CD4-positive, CD25-positive, alpha-beta regulatory T cell (primary cell): ENCODE data around the gene AAMDC. TPM values are rescaled to one million over a fixed set of nuclear protein-coding genes. Genes with fewer than 3 reads are reported as not detected.

Source experiments
- ATAC-seq, 2 donors: fragments of 150-1000 bp; cut with Tn5 transposase; one replicate each; pipeline ENCODE4 v1.10.0; 2021; ENCODE audit warnings: low read depth in 2 of 2, moderate number of reproducible peaks in 2 of 2, moderate library complexity in 1 of 2
- DNase-seq, 3 donors: peaks; one replicate each; pipeline versions ENCODE4 v3.0.0 to v3.0.0-alpha.2; 2012 to 2022; ENCODE audit warnings: mixed read lengths in 1 of 3
- H3K27ac ChIP-seq: one replicate; pipeline ENCODE4 v1.7.0; 2013; ENCODE audit warnings: mild to moderate bottlenecking, low read length; ENCODE audit not compliant: insufficient read depth, poor library complexity, severe bottlenecking
- H3K27me3 ChIP-seq: one replicate; pipeline ENCODE4 v1.7.0; 2013; ENCODE audit warnings: low read length; ENCODE audit not compliant: control insufficient read depth, insufficient read depth
- H3K36me3 ChIP-seq: one replicate; pipeline ENCODE4 v1.7.0; 2013; ENCODE audit warnings: mild to moderate bottlenecking, low read length, moderate library complexity; ENCODE audit not compliant: control insufficient read depth, insufficient read depth
- H3K4me1 ChIP-seq: 2 replicates; pipeline ENCODE4 v1.7.0; 2013; ENCODE audit warnings: mild to moderate bottlenecking, low read length; ENCODE audit not compliant: insufficient read depth, control insufficient read depth, poor library complexity, severe bottlenecking
- H3K4me3 ChIP-seq: one replicate; pipeline ENCODE4 v1.7.0; 2013; ENCODE audit warnings: low read depth, mild to moderate bottlenecking, low read length, moderate library complexity
- H3K9me3 ChIP-seq, 2 experiments: 1 replicate in 1 of 2; 2 replicates in 1 of 2; pipeline ENCODE4 v1.7.0; 2013; ENCODE audit warnings: low read length in 2 of 2, mild to moderate bottlenecking in 1 of 2, moderate library complexity in 1 of 2; ENCODE audit not compliant: control insufficient read depth in 2 of 2
- H3K27ac Mint-ChIP-seq, 3 donors: one replicate each; pipeline ENCODE4 v1.8.0; 2020 to 2022; ENCODE audit warnings: mild to moderate bottlenecking in 3 of 3, mixed read lengths in 3 of 3, moderate library complexity in 2 of 3
- H3K27me3 Mint-ChIP-seq: one replicate; pipeline ENCODE4 v1.8.0; 2022; ENCODE audit warnings: mild to moderate bottlenecking, mixed read lengths
- H3K36me3 Mint-ChIP-seq: one replicate; pipeline ENCODE4 v1.8.0; 2020; ENCODE audit warnings: mixed read lengths
- H3K4me1 Mint-ChIP-seq, 4 donors: one replicate each; pipeline ENCODE4 v1.8.0; 2020 to 2022; ENCODE audit warnings: mixed read lengths in 4 of 4, mild to moderate bottlenecking in 1 of 4
- H3K4me3 Mint-ChIP-seq, 4 donors: one replicate each; pipeline ENCODE4 v1.8.0; 2020 to 2022; ENCODE audit warnings: mild to moderate bottlenecking in 4 of 4, mixed read lengths in 4 of 4, moderate library complexity in 3 of 4
- H3K9me3 Mint-ChIP-seq, 7 donors: one replicate each; pipeline ENCODE4 v1.8.0; 2020 to 2022; ENCODE audit warnings: mixed read lengths in 7 of 7, mild to moderate bottlenecking in 3 of 7, moderate library complexity in 2 of 7
- polyA plus RNA-seq, 4 donors: library from polyadenylated mRNA; unstranded; fragments of 300-500 nt; fragmentation: Illumina TruSeq; gene quantifications; one replicate each; pipeline ENCODE4 v1.2.3, GENCODE V29; 2021
- total RNA-seq: library from RNA; stranded (reverse); gene quantifications from one replicate; pipeline ENCODE4 v1.2.3, GENCODE V29; 2022

AAMDC gene
- total and polyA plus RNA-seq, 5 donors from 2014 or later = 4.8 to 60.9 (median 29.3) TPM

DNA sequence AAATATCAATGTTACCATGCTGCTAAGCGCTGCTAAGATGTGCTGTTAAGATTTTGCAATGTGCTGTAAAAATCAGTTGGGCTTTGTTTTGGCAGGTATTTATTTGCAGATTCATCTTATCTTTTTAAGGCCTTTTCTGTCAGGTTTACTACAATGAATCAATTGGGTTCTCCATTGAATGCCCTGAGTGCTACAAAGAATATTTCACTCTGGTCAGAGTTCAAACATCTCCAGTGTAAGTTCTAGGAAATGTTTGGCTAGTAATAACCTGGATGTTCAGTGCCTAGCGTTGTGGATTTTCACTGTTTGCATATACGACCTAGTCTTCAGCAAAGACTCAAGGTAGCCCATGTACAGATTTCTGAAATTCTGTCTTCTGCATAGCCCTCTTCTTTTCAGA is 36.4 kb upstream of the AAMDC start:
- Mint-ChIP-seq H3K27me3 (no peaks in the 10 kb centered on the region), H3K36me3 (peaks cover 4% of the 10 kb centered on the region), H3K4me1 (peaks cover 35 to 78% (median 39%) of the 10 kb centered on the region in 4 donors), H3K4me3 (no peak overlapping the region), H3K9me3 (no peaks in the 10 kb centered on the region), H3K27ac (peak overlapping the region in 1 of 3 donors; percentile 46)
- ATAC-seq = no peak
- DNase-seq = no peak
- Histone ChIP-seq H3K27me3 (no peaks in the 10 kb centered on the region), H3K27ac (no peak overlapping the region), H3K9me3 (no peaks in the 10 kb centered on the region), H3K4me1 (peaks cover 24% of the 10 kb centered on the region), H3K36me3 (no peaks in the 10 kb centered on the region), H3K4me3 (no peak overlapping the region)

DNA sequence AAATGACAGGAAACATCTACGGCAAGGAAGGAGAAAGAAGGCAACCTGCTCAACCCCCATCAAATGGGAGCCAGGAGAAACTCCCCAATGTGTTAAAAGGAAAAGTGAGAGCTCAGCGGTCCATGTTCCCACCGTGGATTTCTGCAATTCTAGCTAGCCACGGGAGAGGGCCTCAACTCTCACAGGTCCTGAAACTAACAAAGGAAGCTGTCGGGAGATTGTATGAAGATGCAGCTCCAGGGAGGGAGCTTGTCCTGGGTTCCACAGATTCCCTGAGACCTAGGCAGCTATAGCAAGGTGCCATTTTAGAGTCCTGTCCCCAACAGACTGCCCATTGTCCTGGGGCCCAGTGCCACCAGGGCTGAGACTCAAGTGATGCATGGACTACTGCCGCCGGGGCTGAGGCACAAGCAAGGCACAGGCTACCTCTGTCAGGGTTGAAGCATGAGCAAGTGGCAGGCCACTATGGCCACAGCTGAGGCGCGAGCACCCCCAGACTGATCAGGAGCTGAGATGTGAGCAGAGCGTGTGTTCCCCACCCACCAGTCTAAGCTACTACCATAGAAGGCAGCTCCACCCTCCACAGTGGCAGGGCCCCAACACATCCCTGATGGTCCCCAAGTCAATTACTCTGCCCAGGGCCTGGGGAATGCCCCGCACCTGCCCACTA is 31.7 kb upstream of the AAMDC start:
- Histone ChIP-seq H3K27ac (no peak overlapping the region), H3K4me3 (no peak overlapping the region), H3K9me3 (no peaks in the 10 kb centered on the region), H3K4me1 (peaks cover 24% of the 10 kb centered on the region), H3K27me3 (no peaks in the 10 kb centered on the region), H3K36me3 (peaks cover 10% of the 10 kb centered on the region)
- H3K36me3 Mint-ChIP-seq = peaks cover 35% of the 10 kb centered on the region
- peak overlapping the region in 2 of 3 donors; percentile 32 to 85 for H3K27ac Mint-ChIP-seq
- peak overlapping the region in 3 of 4 donors; percentile 3 to 55 (median 52) for H3K4me3 Mint-ChIP-seq
- no peaks in the 10 kb centered on the region for H3K27me3 Mint-ChIP-seq
- peaks cover 44 to 88% (median 58%) of the 10 kb centered on the region in 4 donors for H3K4me1 Mint-ChIP-seq
- ATAC-seq (no peak), DNase-seq (no peak)
- H3K9me3 Mint-ChIP-seq = peaks cover 0 to 4% (median 2%) of the 10 kb centered on the region in 7 donors

DNA sequence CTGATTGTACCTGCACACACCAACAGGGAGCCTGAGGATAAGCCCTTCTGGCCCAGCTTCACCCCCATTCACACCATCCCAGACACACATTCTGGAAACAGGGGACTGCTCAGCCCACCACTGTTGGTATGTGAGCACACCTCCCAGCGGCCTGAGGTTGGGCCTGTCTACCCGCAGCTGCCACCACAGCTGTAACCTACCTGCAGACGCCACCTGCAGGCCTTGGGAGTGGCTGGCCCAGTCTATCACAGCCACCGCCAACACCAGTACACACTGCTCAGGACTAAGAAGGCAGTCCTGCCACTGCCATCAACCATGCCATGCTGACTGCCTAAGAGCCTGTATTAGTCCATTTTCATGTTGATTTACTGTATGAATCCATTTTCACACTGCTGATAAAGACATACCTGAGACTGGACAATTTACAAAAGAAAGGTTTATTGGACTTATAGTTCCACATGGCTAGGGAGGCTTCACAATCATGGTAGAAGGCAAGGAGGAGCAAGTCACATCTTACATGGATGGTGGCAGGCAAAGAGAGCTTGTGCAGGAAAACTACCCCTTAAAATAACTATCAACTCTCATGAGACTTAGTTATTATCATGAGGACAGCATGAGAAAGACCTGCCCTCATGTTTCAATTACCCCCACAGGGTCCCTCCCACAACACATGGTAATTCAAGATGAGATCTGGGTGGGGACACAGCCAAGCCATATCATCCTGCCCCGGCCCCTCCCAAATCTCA is 31.0 kb upstream of the AAMDC start:
- Mint-ChIP-seq H3K9me3 (peaks cover 0 to 4% (median 2%) of the 10 kb centered on the region in 7 donors), H3K27ac (peak overlapping the region in 1 of 3 donors; percentile 10), H3K36me3 (peaks cover 35% of the 10 kb centered on the region), H3K4me3 (no peak overlapping the region), H3K4me1 (peaks cover 51 to 87% (median 60%) of the 10 kb centered on the region in 4 donors), H3K27me3 (no peaks in the 10 kb centered on the region)
- Histone ChIP-seq H3K36me3 (peaks cover 10% of the 10 kb centered on the region), H3K4me1 (peaks cover 25% of the 10 kb centered on the region), H3K9me3 (no peaks in the 10 kb centered on the region), H3K27me3 (no peaks in the 10 kb centered on the region), H3K27ac (no peak overlapping the region), H3K4me3 (no peak overlapping the region)
- ATAC-seq (no peak), DNase-seq (no peak)

DNA sequence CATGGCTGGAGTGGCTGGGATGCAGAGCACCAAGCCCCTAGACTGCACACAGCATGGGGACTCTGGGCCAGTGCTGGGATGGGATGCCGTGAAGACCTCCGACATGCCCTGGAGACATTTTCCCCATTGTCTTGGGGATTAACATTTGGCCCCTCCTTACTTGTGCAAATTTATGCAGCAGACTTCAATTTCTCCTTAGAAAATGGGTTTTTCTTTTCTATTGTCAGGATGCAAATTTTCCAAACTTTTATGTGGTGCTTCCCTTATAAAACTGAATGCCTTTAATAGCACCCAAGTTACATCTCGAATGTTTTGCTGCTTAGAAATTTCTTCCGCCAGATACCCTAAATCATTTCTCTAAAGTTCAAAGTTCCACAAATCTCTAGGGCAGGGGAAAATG is 29.6 kb upstream of the AAMDC start:
- Mint-ChIP-seq H3K4me1 (peaks cover 59 to 91% (median 69%) of the 10 kb centered on the region in 4 donors), H3K27me3 (no peaks in the 10 kb centered on the region), H3K9me3 (peaks cover 0 to 4% (median 2%) of the 10 kb centered on the region in 7 donors), H3K4me3 (no peak overlapping the region), H3K27ac (no peak overlapping the region), H3K36me3 (peaks cover 35% of the 10 kb centered on the region)
- Histone ChIP-seq H3K27me3 (no peaks in the 10 kb centered on the region), H3K27ac (no peak overlapping the region), H3K9me3 (no peaks in the 10 kb centered on the region), H3K36me3 (peaks cover 10% of the 10 kb centered on the region), H3K4me3 (no peak overlapping the region), H3K4me1 (peaks cover 35% of the 10 kb centered on the region)
- DNase-seq = no peak
- no peak for ATAC-seq

DNA sequence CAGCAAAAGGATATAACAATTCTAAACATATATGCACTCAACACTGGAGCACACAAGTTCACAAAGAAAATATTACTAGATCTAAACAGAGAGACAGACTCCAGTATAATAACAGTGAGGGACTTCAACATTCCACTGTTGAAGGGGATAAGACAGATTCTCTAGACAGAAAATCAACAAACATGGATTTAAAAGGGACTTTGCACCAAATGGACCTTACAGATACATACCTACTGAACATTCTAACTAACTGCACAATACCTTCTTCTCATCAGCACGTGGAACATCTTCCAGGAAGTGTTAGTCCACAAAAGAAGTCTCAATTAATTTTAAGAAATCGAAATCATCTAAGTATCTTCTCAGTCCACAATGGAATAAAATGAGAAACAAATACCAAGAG is 27.0 kb upstream of the AAMDC start:
- H3K27me3 Mint-ChIP-seq = no peaks in the 10 kb centered on the region
- H3K27ac Mint-ChIP-seq = peak overlapping the region in 1 of 3 donors; percentile 13
- Histone ChIP-seq H3K27me3 (no peaks in the 10 kb centered on the region), H3K4me3 (no peak overlapping the region), H3K4me1 (peaks cover 17% of the 10 kb centered on the region), H3K9me3 (no peaks in the 10 kb centered on the region), H3K36me3 (peaks cover 10% of the 10 kb centered on the region), H3K27ac (no peak overlapping the region)
- H3K36me3 Mint-ChIP-seq = peaks cover 39% of the 10 kb centered on the region
- H3K4me3 Mint-ChIP-seq = no peak overlapping the region
- H3K9me3 Mint-ChIP-seq = peaks cover 0 to 6% (median 2%) of the 10 kb centered on the region in 7 donors
- DNase-seq = no peak
- ATAC-seq = no peak
- peaks cover 50 to 90% (median 67%) of the 10 kb centered on the region in 4 donors for H3K4me1 Mint-ChIP-seq

DNA sequence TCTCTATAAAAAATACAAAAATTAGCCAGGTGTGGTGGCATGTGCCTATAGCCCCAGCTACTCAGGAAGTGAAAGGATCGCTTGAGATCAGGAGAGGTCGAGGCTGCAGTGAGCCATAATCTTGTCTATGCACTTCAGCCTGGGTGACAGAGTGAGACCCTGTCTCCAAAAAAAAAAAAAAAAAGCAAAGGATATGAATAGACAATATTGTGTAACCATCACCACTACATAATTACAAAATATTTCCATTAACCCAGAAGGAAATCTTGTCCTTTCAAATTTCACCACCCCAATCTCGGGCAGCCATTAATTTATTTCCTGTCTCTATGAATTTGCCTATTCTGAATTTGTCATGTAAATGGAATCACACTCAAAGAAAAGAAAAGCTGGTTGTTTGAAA is 21.6 kb upstream of the AAMDC start:
- Histone ChIP-seq H3K4me3 (no peak overlapping the region), H3K4me1 (peaks cover 21% of the 10 kb centered on the region), H3K9me3 (no peaks in the 10 kb centered on the region), H3K36me3 (peaks cover 3% of the 10 kb centered on the region), H3K27me3 (no peaks in the 10 kb centered on the region), H3K27ac (no peak overlapping the region)
- no peak for DNase-seq
- Mint-ChIP-seq H3K9me3 (peaks cover 0 to 2% (median 0%) of the 10 kb centered on the region in 7 donors), H3K36me3 (peaks cover 12% of the 10 kb centered on the region), H3K27me3 (no peaks in the 10 kb centered on the region), H3K27ac (peak overlapping the region in 1 of 3 donors; percentile 69), H3K4me3 (no peak overlapping the region), H3K4me1 (peaks cover 33 to 86% (median 60%) of the 10 kb centered on the region in 4 donors)
- ATAC-seq = no peak

DNA sequence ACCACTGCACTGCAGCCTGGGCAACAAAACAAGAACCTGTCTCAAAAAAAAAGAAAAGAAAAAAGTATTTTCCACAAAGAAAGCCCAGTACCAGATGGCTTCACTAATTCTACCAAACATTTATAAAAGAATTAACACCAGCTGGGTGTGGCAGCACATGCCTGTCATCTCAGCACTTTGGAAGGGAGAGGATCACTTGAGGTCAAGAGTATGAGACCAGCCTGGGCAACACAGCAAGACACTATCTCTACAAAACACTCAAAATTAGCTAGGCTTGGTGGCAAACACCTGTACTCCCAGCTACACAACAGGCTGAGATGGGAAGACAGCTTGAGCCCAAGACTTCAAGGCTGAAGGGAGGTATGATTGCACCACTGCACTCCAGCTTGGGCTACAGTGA is 20.5 kb upstream of the AAMDC start:
- Histone ChIP-seq H3K36me3 (peaks cover 3% of the 10 kb centered on the region), H3K4me3 (no peak overlapping the region), H3K27ac (no peak overlapping the region), H3K9me3 (no peaks in the 10 kb centered on the region), H3K4me1 (peaks cover 20% of the 10 kb centered on the region), H3K27me3 (no peaks in the 10 kb centered on the region)
- Mint-ChIP-seq H3K27me3 (no peaks in the 10 kb centered on the region), H3K4me1 (peaks cover 24 to 81% (median 51%) of the 10 kb centered on the region in 4 donors), H3K4me3 (no peak overlapping the region), H3K9me3 (peaks cover 0 to 2% (median 0%) of the 10 kb centered on the region in 7 donors), H3K36me3 (peaks cover 12% of the 10 kb centered on the region), H3K27ac (peak overlapping the region in 1 of 3 donors; percentile 60)
- ATAC-seq (no peak), DNase-seq (no peak)
